RKO (cell line): ENCODE measurements around the gene MCM5.

ENCODE experiments used
- DNase-seq: peaks from one replicate; pipeline ENCODE4 v3.0.0-alpha.2; 2016; ENCODE audit warnings: low spot score

Gene MCM5

GRCh38 chr22:35403356-35403755, 3.4 kb downstream of the MCM5 start:
- no peak for DNase-seq

GRCh38 chr22:35404176-35404575, 4.2 kb downstream of the MCM5 start:
- DNase-seq: no peak

GRCh38 chr22:35406443-35406842, 6.5 kb downstream of the MCM5 start:
- no peak for DNase-seq

- DNase-seq: no peak
These were observed 7.4 kb downstream of the MCM5 start for GRCh38 chr22:35407362-35407761.

- no peak for DNase-seq
These were observed 10.1 kb downstream of the MCM5 start for GRCh38 chr22:35409783-35410662.

GRCh38 chr22:35410663-35411034, 10.7 kb downstream of the MCM5 start:
- DNase-seq: no peak

- no peak for DNase-seq
These were observed 11.2 kb downstream of the MCM5 start for GRCh38 chr22:35411102-35411501.

GRCh38 chr22:35413624-35414023, 13.7 kb downstream of the MCM5 start:
- DNase-seq: no peak

- DNase-seq: no peak
These were observed 17.7 kb downstream of the MCM5 start for GRCh38 chr22:35417606-35418005.

- no peak for DNase-seq
These were observed 18.1 kb downstream of the MCM5 start for GRCh38 chr22:35418088-35418487.

GRCh38 chr22:35418731-35419130, 18.8 kb downstream of the MCM5 start:
- no peak for DNase-seq

- DNase-seq: no peak
These were observed 19.8 kb downstream of the MCM5 start for GRCh38 chr22:35419756-35420155.

- no peak for DNase-seq
These were observed 21.2 kb downstream of the MCM5 start for GRCh38 chr22:35421121-35421520.

GRCh38 chr22:35422145-35422544, 22.2 kb downstream of the MCM5 start:
- DNase-seq: no peak

- DNase-seq: no peak
These were observed 23.0 kb downstream of the MCM5 start for GRCh38 chr22:35422936-35423335.

- DNase-seq: no peak
These were observed 24.1 kb downstream of the MCM5 start for GRCh38 chr22:35424081-35424480.

- no peak for DNase-seq
These were observed 24.8 kb downstream of the MCM5 start for GRCh38 chr22:35424761-35425160.

GRCh38 chr22:35425546-35425945, 25.6 kb downstream of the MCM5 start:
- no peak for DNase-seq

- no peak for DNase-seq
These were observed 26.2 kb downstream of the MCM5 start for GRCh38 chr22:35425971-35426800.

GRCh38 chr22:35426801-35427140, 26.8 kb downstream of the MCM5 start:
- no peak for DNase-seq

GRCh38 chr22:35430897-35431322, 31.0 kb downstream of the MCM5 start:
- DNase-seq: peak; percentile 42

GRCh38 chr22:35431483-35432227, 31.7 kb downstream of the MCM5 start:
- no peak for DNase-seq
